OCI-LY7 (cell line): ENCODE data around the gene ADAMTSL3.

Experiments
- EZH2phosphoT487 ChIP-seq: fragments of 200-600 bp; sonication (generic); IDR thresholded peaks from 2 replicates; pipeline ENCODE4 v1.6.1; 2018; ENCODE audit warnings: low read depth, borderline replicate concordance, mild to moderate bottlenecking, mixed run types, antibody characterized with exemption, low read length, moderate library complexity, mixed read lengths
- TF ChIP-seq, protein P1 (sequence below): fragments of 200-600 bp; sonication (generic); conservative IDR thresholded peaks from 2 replicates; pipeline ENCODE4 v1.5.1; 2014; ENCODE audit warnings: mild to moderate bottlenecking, antibody characterized with exemption, low read length, moderate library complexity, mixed read lengths

DNA sequence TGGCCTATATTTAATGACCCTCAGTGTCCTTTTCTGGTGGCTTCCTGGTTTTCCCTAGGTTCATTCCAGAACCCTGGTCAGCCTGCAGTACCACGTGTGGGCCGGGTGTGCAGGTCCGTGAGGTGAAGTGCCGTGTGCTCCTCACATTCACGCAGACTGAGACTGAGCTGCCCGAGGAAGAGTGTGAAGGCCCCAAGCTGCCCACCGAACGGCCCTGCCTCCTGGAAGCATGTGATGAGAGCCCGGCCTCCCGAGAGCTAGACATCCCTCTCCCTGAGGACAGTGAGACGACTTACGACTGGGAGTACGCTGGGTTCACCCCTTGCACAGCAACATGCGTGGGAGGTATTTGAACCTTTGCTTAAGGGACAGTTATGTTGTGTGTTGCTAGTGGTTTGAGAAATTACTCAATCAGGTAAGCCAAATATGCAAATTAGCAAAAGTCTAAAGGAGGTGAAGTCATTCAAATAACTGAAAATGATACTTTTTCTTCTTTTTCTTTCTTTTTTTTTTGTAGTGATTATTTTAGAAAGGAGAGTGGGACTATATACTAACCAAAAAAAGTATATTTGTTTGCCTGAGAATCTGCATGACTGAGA, 259.2 kb downstream of the ADAMTSL3 start:
- TF ChIP-seq, protein P1, sequence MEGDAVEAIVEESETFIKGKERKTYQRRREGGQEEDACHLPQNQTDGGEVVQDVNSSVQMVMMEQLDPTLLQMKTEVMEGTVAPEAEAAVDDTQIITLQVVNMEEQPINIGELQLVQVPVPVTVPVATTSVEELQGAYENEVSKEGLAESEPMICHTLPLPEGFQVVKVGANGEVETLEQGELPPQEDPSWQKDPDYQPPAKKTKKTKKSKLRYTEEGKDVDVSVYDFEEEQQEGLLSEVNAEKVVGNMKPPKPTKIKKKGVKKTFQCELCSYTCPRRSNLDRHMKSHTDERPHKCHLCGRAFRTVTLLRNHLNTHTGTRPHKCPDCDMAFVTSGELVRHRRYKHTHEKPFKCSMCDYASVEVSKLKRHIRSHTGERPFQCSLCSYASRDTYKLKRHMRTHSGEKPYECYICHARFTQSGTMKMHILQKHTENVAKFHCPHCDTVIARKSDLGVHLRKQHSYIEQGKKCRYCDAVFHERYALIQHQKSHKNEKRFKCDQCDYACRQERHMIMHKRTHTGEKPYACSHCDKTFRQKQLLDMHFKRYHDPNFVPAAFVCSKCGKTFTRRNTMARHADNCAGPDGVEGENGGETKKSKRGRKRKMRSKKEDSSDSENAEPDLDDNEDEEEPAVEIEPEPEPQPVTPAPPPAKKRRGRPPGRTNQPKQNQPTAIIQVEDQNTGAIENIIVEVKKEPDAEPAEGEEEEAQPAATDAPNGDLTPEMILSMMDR: no peak
- no peak for TF ChIP-seq EZH2phosphoT487
